Measurements from ENCODE around the gene ATP2B2. TPM values are rescaled to one million over a fixed set of nuclear protein-coding genes. Genes with fewer than 3 reads are reported as not detected.

The ATP2B2 gene
- total RNA-seq, 1 experiment from 2014 or later, result not detected

- H3K4me2 ChIP-seq (ENCODE audit: low read length), result no peak overlapping the region
- H3K4me1 ChIP-seq (ENCODE audit: control insufficient read depth in 1 of 2, insufficient read depth in 2 of 2, low read length in 2 of 2), result no peaks in the 10 kb centered on the region
- no peaks in the 10 kb centered on the region for H3K9me2 ChIP-seq (ENCODE audit: insufficient read depth)
- RAD21 ChIA-PET (ENCODE audit: low non-redundant PET in 1 of 2, low total read pairs in 2 of 2, uncharacterized antibody in 2 of 2, unreplicated experiment in 2 of 2), result no interaction called here
- no peak for ATAC-seq
- no peak overlapping the region for H2AFZ ChIP-seq (ENCODE audit: low read depth, low read length, poor library complexity, severe bottlenecking)
- no peak for DNase-seq (ENCODE audit: low read depth, low spot score)
- TF ChIP-seq, protein P1, sequence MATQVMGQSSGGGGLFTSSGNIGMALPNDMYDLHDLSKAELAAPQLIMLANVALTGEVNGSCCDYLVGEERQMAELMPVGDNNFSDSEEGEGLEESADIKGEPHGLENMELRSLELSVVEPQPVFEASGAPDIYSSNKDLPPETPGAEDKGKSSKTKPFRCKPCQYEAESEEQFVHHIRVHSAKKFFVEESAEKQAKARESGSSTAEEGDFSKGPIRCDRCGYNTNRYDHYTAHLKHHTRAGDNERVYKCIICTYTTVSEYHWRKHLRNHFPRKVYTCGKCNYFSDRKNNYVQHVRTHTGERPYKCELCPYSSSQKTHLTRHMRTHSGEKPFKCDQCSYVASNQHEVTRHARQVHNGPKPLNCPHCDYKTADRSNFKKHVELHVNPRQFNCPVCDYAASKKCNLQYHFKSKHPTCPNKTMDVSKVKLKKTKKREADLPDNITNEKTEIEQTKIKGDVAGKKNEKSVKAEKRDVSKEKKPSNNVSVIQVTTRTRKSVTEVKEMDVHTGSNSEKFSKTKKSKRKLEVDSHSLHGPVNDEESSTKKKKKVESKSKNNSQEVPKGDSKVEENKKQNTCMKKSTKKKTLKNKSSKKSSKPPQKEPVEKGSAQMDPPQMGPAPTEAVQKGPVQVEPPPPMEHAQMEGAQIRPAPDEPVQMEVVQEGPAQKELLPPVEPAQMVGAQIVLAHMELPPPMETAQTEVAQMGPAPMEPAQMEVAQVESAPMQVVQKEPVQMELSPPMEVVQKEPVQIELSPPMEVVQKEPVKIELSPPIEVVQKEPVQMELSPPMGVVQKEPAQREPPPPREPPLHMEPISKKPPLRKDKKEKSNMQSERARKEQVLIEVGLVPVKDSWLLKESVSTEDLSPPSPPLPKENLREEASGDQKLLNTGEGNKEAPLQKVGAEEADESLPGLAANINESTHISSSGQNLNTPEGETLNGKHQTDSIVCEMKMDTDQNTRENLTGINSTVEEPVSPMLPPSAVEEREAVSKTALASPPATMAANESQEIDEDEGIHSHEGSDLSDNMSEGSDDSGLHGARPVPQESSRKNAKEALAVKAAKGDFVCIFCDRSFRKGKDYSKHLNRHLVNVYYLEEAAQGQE (IDR thresholded peaks at IDR 0.05; ENCODE audit: low read depth), result no peak
- TF ChIP-seq POLR2A (IDR thresholded peaks at IDR 0.05; ENCODE audit: borderline replicate concordance, extremely low read depth, insufficient read depth, insufficient read length), result no peak
- no peak overlapping the region for H3K27ac ChIP-seq (ENCODE audit: low read depth, low read length)
- POLR2A ChIA-PET, result no interaction called here
- intact Hi-C loops (cut with micrococcal nuclease), result no loop called here
- BruUV-seq (replicated peaks), result no TSS peak
- H3K36me3 ChIP-seq (ENCODE audit: control insufficient read depth in 1 of 2, insufficient read depth in 2 of 2, low read length in 2 of 2), result no peaks in the 10 kb centered on the region
- no peaks in the 10 kb centered on the region for H4K20me1 ChIP-seq (ENCODE audit: insufficient read depth)
- H3K9me3 ChIP-seq (ENCODE audit: control insufficient read depth in 1 of 2, insufficient read depth in 1 of 2, low read depth in 1 of 2, low read length in 2 of 2), result no peaks in the 10 kb centered on the region
- no peak overlapping the region for H3K4me3 ChIP-seq (replicated peaks in 1 of 2; ENCODE audit: low read depth in 1 of 2, low read length in 2 of 2)
- CTCF ChIA-PET, result no interaction called here
- H3K79me2 ChIP-seq (ENCODE audit: insufficient read depth, low read length), result no peaks in the 10 kb centered on the region
- H3K9ac ChIP-seq (ENCODE audit: low read length), result no peak overlapping the region
- peaks cover 1% of the 10 kb centered on the region; the same call in 1 of the 2 replicates for H3K27me3 ChIP-seq (ENCODE audit: insufficient read depth, low read length)
Measured at GRCh38 chr3:10335871-10336622, 169.3 kb downstream of the ATP2B2 start.

DNA sequence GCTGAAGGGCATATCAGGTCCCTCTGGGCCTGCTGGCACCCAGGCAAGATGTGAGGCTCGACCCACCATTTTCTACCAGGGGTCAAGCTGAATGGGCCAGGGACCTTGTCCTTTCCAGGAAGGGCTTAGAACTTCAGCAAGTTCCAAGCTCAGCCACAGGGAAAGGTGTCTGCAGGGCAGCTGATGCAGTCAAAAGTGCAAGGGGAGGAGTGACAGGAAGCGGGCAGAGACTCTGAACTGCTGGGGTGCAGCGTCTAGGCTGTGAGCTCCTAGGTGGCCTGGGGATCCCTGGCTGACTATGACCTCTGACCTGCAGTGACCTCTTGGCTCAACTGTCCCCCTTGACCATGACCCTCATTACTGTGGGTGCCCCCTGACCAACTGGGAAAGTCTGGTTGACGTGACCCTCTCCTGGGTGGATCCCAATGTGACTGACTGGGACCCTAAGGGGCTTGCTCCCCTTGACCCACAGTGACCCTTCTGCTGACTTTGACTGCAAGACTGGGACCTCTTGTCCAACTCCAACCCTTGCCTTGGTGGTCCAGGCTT lies 170.1 kb downstream of the ATP2B2 start:
- POLR2A ChIA-PET, result no interaction called here
- no TSS peak for BruUV-seq (replicated peaks)
- Histone ChIP-seq H3K4me1 (ENCODE audit: control insufficient read depth in 1 of 2, insufficient read depth in 2 of 2, low read length in 2 of 2) (no peaks in the 10 kb centered on the region), H3K9me2 (ENCODE audit: insufficient read depth) (no peaks in the 10 kb centered on the region), H3K4me2 (ENCODE audit: low read length) (no peak overlapping the region), H3K9me3 (ENCODE audit: control insufficient read depth in 1 of 2, insufficient read depth in 1 of 2, low read depth in 1 of 2, low read length in 2 of 2) (no peaks in the 10 kb centered on the region), H3K27me3 (ENCODE audit: insufficient read depth, low read length) (peaks cover 9% of the 10 kb centered on the region; the same call in 1 of the 2 replicates), H3K9ac (ENCODE audit: low read length) (no peak overlapping the region), H4K20me1 (ENCODE audit: insufficient read depth) (no peaks in the 10 kb centered on the region), H3K79me2 (ENCODE audit: insufficient read depth, low read length) (no peaks in the 10 kb centered on the region), H3K4me3 (replicated peaks in 1 of 2; ENCODE audit: low read depth in 1 of 2, low read length in 2 of 2) (no peak overlapping the region), H3K27ac (ENCODE audit: low read depth, low read length) (no peak overlapping the region), H3K36me3 (ENCODE audit: control insufficient read depth in 1 of 2, insufficient read depth in 2 of 2, low read length in 2 of 2) (no peaks in the 10 kb centered on the region), H2AFZ (ENCODE audit: low read depth, low read length, poor library complexity, severe bottlenecking) (no peak overlapping the region)
- intact Hi-C loops (cut with micrococcal nuclease), result no loop called here
- ATAC-seq (no peak), DNase-seq (ENCODE audit: low read depth, low spot score) (no peak)
- CTCF ChIA-PET, result interaction anchor here (1.9 kb wide), 1 partner anchor 13 kb away, joined by 5 read pairs; no protein-coding TSS in a partner anchor
- RAD21 ChIA-PET (ENCODE audit: low non-redundant PET in 1 of 2, low total read pairs in 2 of 2, uncharacterized antibody in 2 of 2, unreplicated experiment in 2 of 2), result no interaction called here
- TF ChIP-seq POLR2AphosphoS5 (IDR thresholded peaks at IDR 0.05; ENCODE audit: low read depth, low read length) (no peak), FOSL1 (IDR thresholded peaks at IDR 0.05; ENCODE audit: low read depth) (no peak), SP1 (IDR thresholded peaks at IDR 0.05; ENCODE audit: low read depth) (no peak), POLR2A (IDR thresholded peaks at IDR 0.05; ENCODE audit: borderline replicate concordance, extremely low read depth, insufficient read depth, insufficient read length) (no peak), SRF (IDR thresholded peaks at IDR 0.05; ENCODE audit: low read depth) (no peak), EGR1 (IDR thresholded peaks at IDR 0.05; ENCODE audit: low read depth) (no peak)
- TF ChIP-seq, protein P2, sequence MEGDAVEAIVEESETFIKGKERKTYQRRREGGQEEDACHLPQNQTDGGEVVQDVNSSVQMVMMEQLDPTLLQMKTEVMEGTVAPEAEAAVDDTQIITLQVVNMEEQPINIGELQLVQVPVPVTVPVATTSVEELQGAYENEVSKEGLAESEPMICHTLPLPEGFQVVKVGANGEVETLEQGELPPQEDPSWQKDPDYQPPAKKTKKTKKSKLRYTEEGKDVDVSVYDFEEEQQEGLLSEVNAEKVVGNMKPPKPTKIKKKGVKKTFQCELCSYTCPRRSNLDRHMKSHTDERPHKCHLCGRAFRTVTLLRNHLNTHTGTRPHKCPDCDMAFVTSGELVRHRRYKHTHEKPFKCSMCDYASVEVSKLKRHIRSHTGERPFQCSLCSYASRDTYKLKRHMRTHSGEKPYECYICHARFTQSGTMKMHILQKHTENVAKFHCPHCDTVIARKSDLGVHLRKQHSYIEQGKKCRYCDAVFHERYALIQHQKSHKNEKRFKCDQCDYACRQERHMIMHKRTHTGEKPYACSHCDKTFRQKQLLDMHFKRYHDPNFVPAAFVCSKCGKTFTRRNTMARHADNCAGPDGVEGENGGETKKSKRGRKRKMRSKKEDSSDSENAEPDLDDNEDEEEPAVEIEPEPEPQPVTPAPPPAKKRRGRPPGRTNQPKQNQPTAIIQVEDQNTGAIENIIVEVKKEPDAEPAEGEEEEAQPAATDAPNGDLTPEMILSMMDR (IDR thresholded peaks at IDR 0.05 in 2 of 3, conservative IDR thresholded peaks at IDR 0.05 in 1 of 3; ENCODE audit: borderline replicate concordance in 1 of 3, insufficient read depth in 1 of 3, low read depth in 2 of 3, low read length in 2 of 3), result no peak
- TF ChIP-seq, protein P1 (IDR thresholded peaks at IDR 0.05; ENCODE audit: low read depth), result no peak

Measured in HCT116 (cell line).